KMS-11 (cell line): ENCODE results near the gene FRMD4A.

ENCODE experiments used
- H2AFZ ChIP-seq: fragments of 200-600 bp; sonication (generic); 2 replicates; pipeline ENCODE4 v1.6.1; 2016; ENCODE audit warnings: antibody characterized with exemption, mixed run types, low read depth
- H3K27ac ChIP-seq: fragments of 200-600 bp; sonication (generic); 2 replicates; pipeline ENCODE4 v1.6.1; 2016; ENCODE audit warnings: mild to moderate bottlenecking, mixed run types
- H3K27me3 ChIP-seq: fragments of 200-600 bp; sonication (generic); 2 replicates; pipeline ENCODE4 v1.6.1; 2017; ENCODE audit warnings: mild to moderate bottlenecking, low read depth, mixed run types, moderate library complexity; ENCODE audit not compliant: insufficient read depth
- H3K36me3 ChIP-seq: fragments of 200-600 bp; sonication (generic); 2 replicates; pipeline ENCODE4 v1.6.1; 2017; ENCODE audit warnings: mild to moderate bottlenecking, mixed run types; ENCODE audit not compliant: insufficient read depth
- H3K4me1 ChIP-seq: fragments of 200-600 bp; sonication (generic); 2 replicates; pipeline ENCODE4 v1.6.1; 2016; ENCODE audit warnings: mild to moderate bottlenecking, low read depth, mixed run types; ENCODE audit not compliant: poor library complexity, severe bottlenecking
- H3K4me2 ChIP-seq: fragments of 200-600 bp; sonication (generic); 2 replicates; pipeline ENCODE4 v1.7.0; 2016; ENCODE audit warnings: mild to moderate bottlenecking, mixed run types
- H3K4me3 ChIP-seq: fragments of 200-600 bp; sonication (generic); IDR thresholded peaks from 2 replicates; pipeline ENCODE4 v1.6.1; 2017; ENCODE audit warnings: low read depth, low read length, mixed read lengths; ENCODE audit not compliant: insufficient read depth
- H3K79me2 ChIP-seq: fragments of 200-600 bp; sonication (generic); 2 replicates; pipeline ENCODE4 v1.6.1; 2016; ENCODE audit warnings: low read depth, mixed run types; ENCODE audit not compliant: insufficient read depth
- H3K9ac ChIP-seq: fragments of 200-600 bp; sonication (generic); 2 replicates; pipeline ENCODE4 v1.6.1; 2016; ENCODE audit warnings: mild to moderate bottlenecking, mixed run types
- H4K20me1 ChIP-seq: fragments of 200-600 bp; sonication (generic); 2 replicates; pipeline ENCODE4 v1.6.1; 2016; ENCODE audit warnings: mild to moderate bottlenecking, mixed run types; ENCODE audit not compliant: insufficient read depth
- CTCF ChIP-seq: fragments of 200-600 bp; sonication (generic); conservative IDR thresholded peaks from 2 replicates; pipeline ENCODE4 v1.6.1; 2017; ENCODE audit warnings: low read depth, mild to moderate bottlenecking, antibody characterized with exemption, low read length, moderate library complexity, mixed read lengths

The FRMD4A gene

DNA sequence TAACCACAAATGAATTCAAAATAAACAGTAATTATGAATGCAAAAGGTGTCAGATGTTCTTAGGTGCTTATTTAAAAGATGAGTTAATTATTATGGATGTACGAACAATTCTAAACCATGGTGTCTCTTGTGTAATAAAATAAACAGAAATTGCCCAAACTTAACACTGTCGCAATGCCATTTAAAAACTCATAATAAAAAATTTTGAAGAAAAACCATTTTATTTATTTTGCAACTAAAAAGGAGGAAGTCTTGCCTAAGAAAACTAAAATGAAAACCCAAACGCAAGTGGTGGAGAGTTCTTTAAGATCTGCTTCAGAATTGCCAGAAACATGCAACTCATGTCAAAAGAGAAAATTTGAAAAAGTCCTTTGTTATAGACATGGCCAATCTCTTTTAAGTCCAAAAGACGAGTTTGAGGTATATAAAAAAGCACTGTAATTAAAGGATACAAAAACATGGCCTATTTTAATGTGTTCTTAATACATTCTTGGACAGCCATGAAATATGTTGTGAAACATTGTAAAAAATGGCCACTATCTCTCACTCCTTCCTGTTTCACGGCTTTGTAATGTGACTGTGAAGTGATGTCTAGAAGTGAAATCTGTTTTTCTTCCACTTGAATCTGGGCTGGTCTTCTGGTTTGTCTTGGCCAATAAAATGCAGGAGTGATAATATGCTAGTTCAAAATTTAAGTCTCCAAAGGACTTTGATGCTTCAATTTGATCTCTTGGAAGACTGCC is 421.0 kb downstream of the FRMD4A start:
- Histone ChIP-seq H4K20me1 (no peaks in the 10 kb centered on the region), H2AFZ (no peak overlapping the region), H3K4me1 (peaks cover 8% of the 10 kb centered on the region), H3K27ac (no peak overlapping the region), H3K4me3 (no peak overlapping the region), H3K4me2 (no peak overlapping the region), H3K9ac (no peak overlapping the region), H3K36me3 (no peaks in the 10 kb centered on the region), H3K27me3 (no peaks in the 10 kb centered on the region), H3K79me2 (no peaks in the 10 kb centered on the region)
- TF ChIP-seq CTCF, result no peak

DNA sequence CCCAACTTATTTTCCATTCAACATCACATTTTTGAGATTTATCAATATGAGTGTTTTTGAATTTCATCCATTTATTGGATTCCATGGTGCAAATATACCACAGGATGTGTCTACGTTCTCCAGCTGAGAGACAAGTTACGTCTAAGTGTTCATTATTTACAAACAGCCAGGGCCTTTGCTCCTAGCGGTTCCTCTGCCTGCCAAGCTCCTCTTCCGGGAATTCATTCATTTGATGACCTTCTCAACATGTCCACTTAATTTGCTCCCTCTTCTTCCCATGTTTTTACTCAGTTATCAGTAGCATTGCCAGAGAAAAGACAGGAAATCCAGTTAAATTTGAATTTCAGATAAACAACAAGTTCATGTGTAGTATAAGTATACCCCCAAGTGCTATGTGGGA is 422.2 kb downstream of the FRMD4A start:
- Histone ChIP-seq H3K4me3 (no peak overlapping the region), H3K4me2 (no peak overlapping the region), H3K9ac (no peak overlapping the region), H3K36me3 (no peaks in the 10 kb centered on the region), H4K20me1 (no peaks in the 10 kb centered on the region), H3K27ac (no peak overlapping the region), H3K27me3 (no peaks in the 10 kb centered on the region), H2AFZ (no peak overlapping the region), H3K79me2 (no peaks in the 10 kb centered on the region), H3K4me1 (peaks cover 8% of the 10 kb centered on the region)
- no peak for TF ChIP-seq CTCF

DNA sequence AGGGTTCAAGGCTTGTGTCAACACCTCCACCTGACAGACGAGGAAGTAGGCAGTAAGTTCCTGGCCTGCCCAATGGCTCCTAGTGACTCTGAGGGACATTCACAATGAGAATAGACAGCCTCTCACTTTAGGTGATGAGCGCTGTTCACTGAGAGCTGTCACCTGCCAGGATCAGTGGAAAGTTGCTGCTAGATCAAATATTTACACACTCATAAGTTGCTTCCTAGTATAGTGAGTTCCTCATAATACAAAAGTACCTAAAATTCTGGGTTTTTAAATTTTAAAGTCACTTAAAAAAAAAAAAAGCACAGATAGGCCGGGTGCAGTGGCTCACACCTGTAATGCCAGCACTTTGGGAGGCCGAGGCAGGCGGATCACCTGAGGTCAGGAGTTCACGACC is 423.2 kb downstream of the FRMD4A start:
- H3K4me3 ChIP-seq, result no peak overlapping the region
- no peak for TF ChIP-seq CTCF
- no peaks in the 10 kb centered on the region for H3K79me2 ChIP-seq
- H2AFZ ChIP-seq, result no peak overlapping the region
- no peak overlapping the region for H3K4me2 ChIP-seq
- no peak overlapping the region for H3K27ac ChIP-seq
- no peaks in the 10 kb centered on the region for H4K20me1 ChIP-seq
- H3K36me3 ChIP-seq, result no peaks in the 10 kb centered on the region
- H3K9ac ChIP-seq, result no peak overlapping the region
- no peaks in the 10 kb centered on the region for H3K27me3 ChIP-seq
- H3K4me1 ChIP-seq, result peaks cover 8% of the 10 kb centered on the region

DNA sequence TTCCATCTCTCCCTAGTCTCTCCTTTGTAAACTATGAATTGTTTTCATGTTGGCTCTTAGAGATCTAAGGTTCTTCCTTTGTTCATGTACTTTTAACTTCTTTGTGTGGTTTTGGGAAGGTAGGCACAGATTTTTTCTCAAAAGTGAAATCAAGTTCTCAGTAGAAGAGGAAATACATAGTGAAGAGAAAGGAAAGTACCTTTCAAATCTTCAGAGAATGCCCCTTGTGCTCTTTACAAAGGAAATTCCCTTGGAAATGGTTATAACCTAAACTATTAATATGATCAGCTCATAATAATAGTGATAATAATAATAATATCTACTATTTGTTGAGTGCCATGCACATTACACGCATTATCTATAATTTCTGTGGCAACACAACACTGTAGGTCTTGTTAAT is 425.4 kb downstream of the FRMD4A start:
- Histone ChIP-seq H3K4me1 (peaks cover 4% of the 10 kb centered on the region), H3K4me2 (no peak overlapping the region), H3K27me3 (no peaks in the 10 kb centered on the region), H3K4me3 (no peak overlapping the region), H3K9ac (no peak overlapping the region), H2AFZ (no peak overlapping the region), H3K27ac (no peak overlapping the region), H4K20me1 (no peaks in the 10 kb centered on the region), H3K79me2 (no peaks in the 10 kb centered on the region), H3K36me3 (no peaks in the 10 kb centered on the region)
- TF ChIP-seq CTCF, result no peak
